Fibroblast of skin of right quadriceps (primary cell): ENCODE results near the gene PRDM11.

Source experiments
- DNase-seq: peaks from one replicate; pipeline ENCODE4 v3.0.0-alpha.2; 2013

The PRDM11 gene

DNA sequence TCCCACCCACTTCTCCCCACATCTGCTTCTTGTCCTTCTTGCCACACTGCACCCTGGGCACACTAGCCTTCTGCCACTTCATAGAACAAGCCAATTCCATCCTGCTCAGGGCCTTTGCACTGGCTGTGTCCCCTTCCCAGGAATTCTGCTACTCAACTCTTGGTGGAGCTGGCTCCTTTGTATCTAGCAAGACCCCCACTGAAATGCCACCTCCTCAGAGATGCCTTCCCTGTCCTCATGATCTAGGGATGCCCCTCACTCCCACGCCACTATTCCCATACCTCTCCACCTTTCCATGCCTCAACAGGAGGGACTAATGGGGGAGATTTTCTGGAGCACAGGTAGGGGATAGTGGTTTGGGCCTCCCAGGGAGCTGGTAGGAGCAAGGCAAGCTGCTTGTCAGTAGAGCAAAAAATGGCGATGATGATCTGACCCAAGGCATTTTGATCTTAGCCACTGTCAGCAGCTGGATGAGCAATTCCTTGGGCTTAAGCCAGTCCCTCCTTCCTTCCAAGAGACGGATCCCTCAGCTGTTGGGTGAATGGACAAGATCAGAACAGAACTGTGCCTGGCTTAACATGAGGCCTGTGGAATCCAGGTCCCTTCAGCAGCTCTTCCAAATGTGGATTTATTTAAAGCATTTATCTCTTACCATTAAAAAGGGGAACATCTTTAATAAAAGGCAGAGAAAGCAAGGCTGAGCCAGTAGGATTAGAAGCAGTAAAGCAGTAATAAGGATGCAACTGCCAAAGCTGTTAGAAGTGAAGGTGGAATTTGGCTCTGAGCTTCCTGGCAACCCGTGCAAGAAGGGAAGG is 4.0 kb upstream of the PRDM11 start:
- DNase-seq: peak; percentile 11

GRCh38 chr11:45143494-45143893 is 2.9 kb upstream of the PRDM11 start:
- no peak for DNase-seq

GRCh38 chr11:45144126-45145082 is 2.0 kb upstream of the PRDM11 start:
- no peak for DNase-seq

- no peak for DNase-seq
Observed at GRCh38 chr11:45145083-45145378, 1.4 kb upstream of the PRDM11 start.

GRCh38 chr11:45145379-45146071 is 914 bp upstream of the PRDM11 start:
- DNase-seq: peak; percentile 30

GRCh38 chr11:45147017-45147728 is 734 bp downstream of the PRDM11 start:
- peak; percentile 98 for DNase-seq

GRCh38 chr11:45147891-45148675 is 1.6 kb downstream of the PRDM11 start:
- DNase-seq: no peak

- DNase-seq: no peak
Observed at GRCh38 chr11:45149483-45150056, 3.1 kb downstream of the PRDM11 start.

DNA sequence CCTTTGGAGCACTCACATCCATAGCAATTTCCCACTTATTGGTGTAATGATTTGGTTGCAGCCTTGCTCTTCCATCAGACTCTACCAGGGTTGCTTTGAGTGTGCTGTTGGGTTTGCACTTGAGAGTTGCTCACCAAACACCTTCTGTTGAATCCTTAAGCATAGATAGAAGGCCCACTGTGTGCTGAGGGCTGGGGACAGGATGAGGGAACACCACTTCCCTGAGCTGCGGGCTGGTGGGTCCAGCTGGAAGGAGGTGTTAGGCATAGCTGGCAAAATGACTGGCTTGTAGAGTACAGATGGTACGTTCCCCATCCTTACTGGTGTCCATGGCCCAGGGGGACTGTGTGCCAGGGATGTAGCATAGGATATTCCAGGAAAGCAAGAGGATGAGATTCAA is 3.9 kb downstream of the PRDM11 start:
- DNase-seq: no peak

- no peak for DNase-seq
Observed at GRCh38 chr11:45150943-45151342, 4.5 kb downstream of the PRDM11 start.

DNA sequence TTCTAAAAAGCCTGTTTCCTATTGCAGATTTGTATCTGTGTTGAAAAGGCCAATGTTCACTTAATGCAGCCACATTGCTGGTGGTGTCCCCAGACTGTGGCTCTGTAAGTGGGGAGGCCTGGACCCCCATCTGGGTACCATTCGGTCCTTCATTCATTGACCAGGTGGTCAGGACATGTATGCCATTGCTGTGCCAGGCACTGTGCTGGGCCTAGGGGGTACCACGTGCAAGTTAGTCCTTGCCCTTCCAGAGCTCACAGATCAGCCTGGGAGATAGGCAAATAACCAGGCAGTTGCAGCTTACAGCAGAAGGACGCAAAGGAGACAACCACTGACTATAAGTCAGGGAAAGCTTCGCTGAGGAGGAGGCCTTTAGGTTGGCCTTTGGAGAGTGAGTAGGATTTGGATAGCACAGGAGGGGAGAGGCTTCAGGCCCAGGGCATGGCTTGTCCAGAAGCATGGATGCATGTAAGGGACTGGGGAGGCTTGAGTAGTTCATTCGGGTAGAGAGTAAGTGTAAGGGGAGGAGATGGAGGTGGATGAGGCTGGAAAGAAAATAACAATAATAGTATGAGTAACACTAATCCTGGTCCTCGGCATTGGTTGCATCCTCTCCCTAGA is 5.0 kb downstream of the PRDM11 start:
- DNase-seq: no peak

GRCh38 chr11:45152740-45153595 is 6.5 kb downstream of the PRDM11 start:
- DNase-seq: no peak

DNA sequence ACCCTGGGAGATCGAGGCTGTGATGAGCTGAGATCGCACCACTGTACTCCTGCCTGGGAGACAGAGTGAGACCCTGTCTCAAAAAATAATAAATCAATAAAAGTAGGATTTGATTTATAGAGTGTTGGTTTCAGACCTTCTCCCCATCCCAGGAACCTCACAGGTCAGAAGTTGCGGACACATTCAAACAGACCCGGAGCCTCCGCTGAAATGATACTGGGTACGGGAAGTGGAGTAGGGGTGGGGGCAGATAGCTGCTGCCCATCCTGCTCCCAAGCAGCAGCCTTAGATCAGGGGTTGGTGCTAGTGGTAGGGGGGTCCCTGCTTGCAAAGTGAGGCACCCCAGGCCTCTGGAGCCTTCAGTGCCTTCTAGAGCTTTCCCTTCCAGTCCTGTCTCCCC is 7.8 kb downstream of the PRDM11 start:
- DNase-seq: no peak

DNA sequence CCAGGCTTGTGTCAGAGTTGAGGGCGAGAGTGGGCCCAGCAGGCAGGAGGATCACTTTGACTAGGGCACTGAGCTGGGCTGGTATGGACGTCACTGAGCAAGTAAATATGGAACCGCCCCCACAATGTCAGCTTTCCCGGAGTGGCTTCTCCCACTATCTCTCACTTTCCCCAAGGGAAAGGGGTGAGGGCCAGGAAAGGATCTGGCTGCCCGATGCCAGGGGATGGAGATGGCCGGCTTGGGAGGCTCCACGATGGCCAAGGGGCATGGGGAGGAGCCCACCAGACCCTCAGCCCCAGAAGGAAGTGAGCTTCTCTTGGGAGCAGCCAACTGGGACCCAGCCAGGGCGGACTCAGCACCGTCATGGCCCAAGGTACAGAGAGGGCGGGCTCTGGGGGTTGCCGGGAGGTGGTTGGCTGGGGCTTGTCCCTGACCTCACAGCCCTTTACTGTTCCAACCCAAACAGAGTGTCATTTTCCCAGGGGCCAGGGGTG is 8.7 kb downstream of the PRDM11 start:
- DNase-seq: no peak

GRCh38 chr11:45155627-45156180 is 9.3 kb downstream of the PRDM11 start:
- DNase-seq: no peak

GRCh38 chr11:45156201-45156600 is 9.8 kb downstream of the PRDM11 start:
- no peak for DNase-seq

DNA sequence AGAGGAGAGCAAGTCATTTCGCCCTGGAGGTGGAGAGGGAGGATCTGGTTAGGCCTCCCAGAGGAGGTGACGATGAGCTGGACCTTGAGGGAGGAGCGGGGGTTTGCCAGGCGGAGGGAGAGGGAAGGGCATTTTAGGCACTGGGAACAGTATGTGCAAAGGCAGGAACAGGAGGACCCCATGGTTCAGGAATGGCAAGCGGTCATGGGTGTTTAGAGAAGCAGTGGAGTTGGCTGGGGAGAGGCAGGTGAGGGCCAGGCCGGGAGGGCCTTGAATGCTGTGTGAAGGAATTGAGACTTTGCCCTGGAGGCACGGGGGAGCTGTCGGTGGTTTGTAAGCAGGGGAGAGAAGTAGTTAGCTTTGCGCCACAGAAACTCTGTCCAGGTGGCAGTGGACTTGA is 10.3 kb downstream of the PRDM11 start:
- no peak for DNase-seq

DNA sequence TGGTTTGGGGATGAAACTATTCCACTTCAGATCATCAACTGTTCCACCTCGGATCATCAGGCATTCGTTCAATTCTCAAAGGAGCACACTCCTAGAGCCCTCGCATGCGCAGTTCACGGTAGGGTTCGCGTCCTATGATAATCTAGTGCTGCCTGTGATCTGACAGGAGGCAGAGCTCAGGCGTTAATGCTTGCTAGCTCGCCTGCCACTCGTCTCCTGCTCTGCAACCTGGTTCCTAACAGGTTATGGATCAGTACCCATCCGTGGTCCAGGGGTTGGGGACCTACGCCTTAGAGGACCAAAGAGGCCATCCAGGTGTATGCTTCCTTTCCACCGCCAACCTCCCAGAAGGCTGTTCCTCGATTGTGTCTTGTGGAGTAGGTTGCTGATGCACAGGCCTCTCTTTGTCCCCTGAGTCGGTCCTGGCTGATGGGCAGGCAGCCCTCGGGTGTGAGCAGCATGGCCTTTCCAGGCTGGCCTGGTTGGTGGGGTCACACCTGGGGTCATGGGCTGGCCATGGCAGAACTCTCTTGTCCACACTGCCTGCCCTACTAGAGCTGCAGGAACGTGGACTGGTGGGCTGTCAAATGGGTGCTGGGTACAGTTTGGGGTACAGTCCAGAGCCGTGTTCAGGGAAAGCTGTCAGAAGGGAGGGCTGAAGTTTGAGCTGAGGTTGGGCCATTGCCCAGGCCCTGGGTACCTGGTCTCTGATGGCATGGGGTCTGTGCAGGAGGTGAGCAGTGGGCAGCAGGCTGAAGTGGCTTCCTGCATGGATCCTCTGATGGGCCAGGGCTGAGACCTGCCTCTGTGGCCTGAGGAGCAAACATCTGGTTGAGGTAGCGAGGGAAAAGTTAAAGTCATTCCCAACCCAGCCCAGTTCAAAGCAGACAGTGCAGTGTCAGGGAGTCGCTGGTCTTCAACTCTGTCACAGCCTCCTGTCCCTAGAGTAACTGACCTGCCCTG is 11.1 kb downstream of the PRDM11 start:
- no peak for DNase-seq
